Gastrocnemius medialis (tissue), 4 donors: ENCODE measurements around the gene ZNF300. TPM values are rescaled to one million over a fixed set of nuclear protein-coding genes. Genes with fewer than 3 reads are reported as not detected.

Source experiments
- ATAC-seq, 2 donors: fragments of 150-250 bp; one replicate each; pipeline ENCODE4 v1.9.1; 2016
- DNase-seq, 2 donors: peaks; one replicate each; pipeline ENCODE4 v3.0.0-alpha.2; 2019
- H3K27ac ChIP-seq, 4 donors: fragments of 200-600 bp; sonication (generic); 1 replicate in 1 of 4; 2 replicates in 3 of 4; pipeline ENCODE4 v1.5.1; 2016 to 2018; ENCODE audit warnings: mild to moderate bottlenecking in 2 of 4, moderate library complexity in 1 of 4
- H3K27me3 ChIP-seq, 3 donors: fragments of 200-600 bp; sonication (generic) in 2 of 3; 1 replicate in 1 of 3; 2 replicates in 2 of 3; pipeline versions ENCODE4 v1.5.1 to v1.6.0; 2016 to 2019; ENCODE audit warnings: mild to moderate bottlenecking in 1 of 3, moderate library complexity in 1 of 3
- H3K36me3 ChIP-seq, 2 donors: fragments of 200-600 bp; sonication (generic) in 1 of 2; one replicate each; pipeline ENCODE4 v1.5.1; 2017 to 2018
- H3K4me1 ChIP-seq, 2 donors: fragments of 200-600 bp; sonication (generic) in 1 of 2; one replicate each; pipeline ENCODE4 v1.5.1; 2016 to 2017; ENCODE audit warnings: mild to moderate bottlenecking in 2 of 2
- H3K4me3 ChIP-seq, 4 donors: fragments of 200-600 bp; sonication (generic) in 3 of 4; 1 replicate in 1 of 4; 2 replicates in 3 of 4; pipeline ENCODE4 v1.5.1; 2016 to 2019; ENCODE audit warnings: mild to moderate bottlenecking in 2 of 4
- H3K9me3 ChIP-seq, 3 donors: fragments of 200-600 bp; sonication (generic) in 2 of 3; 1 replicate in 1 of 3; 2 replicates in 2 of 3; pipeline ENCODE4 v1.5.1; 2016 to 2019
- POLR2A ChIP-seq, 2 donors: fragments of 450-650 bp; IDR thresholded peaks; one replicate each; pipeline ENCODE4 v1.6.1; 2017; ENCODE audit warnings: antibody characterized with exemption in 2 of 2, mild to moderate bottlenecking in 2 of 2, moderate library complexity in 2 of 2
- in situ Hi-C, 4 donors: fragments of 200-750 bp; cut with MboI; loops; one replicate each; pipeline versions ENCODE4 v1.15.0 to v1.8.0; 2017; ENCODE audit warnings: low sequenced_read_pairs in 4 of 4
- intact Hi-C: fragments of 100-400 bp; cut with DNase I; formaldehyde crosslinking; loops from one replicate; pipeline ENCODE4 v1.15.1; 2023; ENCODE audit warnings: low total_unique reads
- total RNA-seq, 4 donors: library from RNA; depleted of rRNA; stranded (reverse); fragments of >200 nt; gene quantifications; one replicate each; pipeline versions ENCODE4 v1.1.0 to v1.2.3, GENCODE V29; 2016
- TF ChIP-seq, protein P1 (sequence below), 5 experiments: fragments of 450-650 bp in 3 of 5; fragments of 200-600 bp in 2 of 5; sonication (generic) in 2 of 5; IDR thresholded peaks in 4 of 5; conservative IDR thresholded peaks in 1 of 5; 1 replicate in 4 of 5; 2 replicates in 1 of 5; pipeline ENCODE4 v1.5.1; 2016 to 2019; ENCODE audit warnings: antibody characterized with exemption in 5 of 5, mild to moderate bottlenecking in 3 of 5, moderate library complexity in 3 of 5

ZNF300 gene
- total RNA-seq: under 1 TPM; 0.07 to 0.36 (median 0.25) TPM

DNA sequence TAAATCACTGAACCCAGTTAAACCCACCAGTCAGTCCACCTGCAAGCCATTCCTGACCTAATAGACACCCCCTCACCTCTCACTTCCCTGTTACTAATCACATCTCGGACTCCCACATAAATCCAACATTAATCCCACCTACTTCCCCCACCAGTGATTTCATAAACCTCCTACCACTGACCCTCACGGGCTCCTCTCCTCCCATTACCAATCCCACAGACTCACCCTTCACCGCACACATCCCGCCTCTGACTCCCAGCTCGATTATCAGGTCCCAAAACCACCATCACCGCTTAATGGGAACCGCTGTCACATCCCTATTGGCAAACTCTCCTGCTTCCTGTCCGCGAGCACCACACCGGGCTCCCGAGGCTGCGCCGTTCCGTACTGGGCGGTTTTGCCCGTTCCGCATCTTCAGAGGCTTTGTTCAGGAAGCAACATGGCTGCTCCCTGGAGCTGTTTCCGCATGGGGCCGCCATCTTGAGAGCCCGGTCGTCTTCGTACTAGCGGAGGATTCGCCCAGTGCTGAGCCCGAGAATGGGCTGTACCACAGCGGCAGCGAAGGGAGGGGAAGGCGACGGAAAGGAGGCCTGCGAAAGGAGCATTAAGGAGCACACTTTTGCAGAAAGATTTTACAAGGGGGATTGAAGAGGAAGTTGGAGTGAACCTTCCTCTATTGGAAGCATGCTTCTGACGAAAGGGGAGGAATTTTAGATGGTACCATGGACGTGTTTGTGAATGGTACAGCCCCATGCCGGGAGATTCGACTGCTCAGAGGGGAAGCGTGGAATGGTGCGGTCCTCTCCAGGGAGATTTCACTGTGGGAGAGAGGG is at the start of gene ZNF300:
Gene ZNF300 (minus strand): TSS at position 502 of the 833 bp plus-strand sequence. CDS start 1,825 bp downstream, outside the sequence.
- in situ Hi-C loops (no loop called here), intact Hi-C loops (no loop called here)
- Histone ChIP-seq H3K27me3 (no peaks in the 10 kb centered on the region), H3K27ac (peak within 1 kb of the TSS; percentile 18 to 70 (median 34)), H3K9me3 (peaks cover 0 to 21% (median 4%) of the 10 kb centered on the region in 3 donors), H3K4me1 (peaks cover 0 to 2% of the 10 kb centered on the region in 2 donors), H3K36me3 (peaks cover 0 to 16% of the 10 kb centered on the region in 2 donors), H3K4me3 (peak within 1 kb of the TSS; percentile 47 to 65 (median 52))
- peak; percentile 90 to 98 for ATAC-seq
- peak; percentile 39 to 63 for DNase-seq
- TF ChIP-seq, protein P1, sequence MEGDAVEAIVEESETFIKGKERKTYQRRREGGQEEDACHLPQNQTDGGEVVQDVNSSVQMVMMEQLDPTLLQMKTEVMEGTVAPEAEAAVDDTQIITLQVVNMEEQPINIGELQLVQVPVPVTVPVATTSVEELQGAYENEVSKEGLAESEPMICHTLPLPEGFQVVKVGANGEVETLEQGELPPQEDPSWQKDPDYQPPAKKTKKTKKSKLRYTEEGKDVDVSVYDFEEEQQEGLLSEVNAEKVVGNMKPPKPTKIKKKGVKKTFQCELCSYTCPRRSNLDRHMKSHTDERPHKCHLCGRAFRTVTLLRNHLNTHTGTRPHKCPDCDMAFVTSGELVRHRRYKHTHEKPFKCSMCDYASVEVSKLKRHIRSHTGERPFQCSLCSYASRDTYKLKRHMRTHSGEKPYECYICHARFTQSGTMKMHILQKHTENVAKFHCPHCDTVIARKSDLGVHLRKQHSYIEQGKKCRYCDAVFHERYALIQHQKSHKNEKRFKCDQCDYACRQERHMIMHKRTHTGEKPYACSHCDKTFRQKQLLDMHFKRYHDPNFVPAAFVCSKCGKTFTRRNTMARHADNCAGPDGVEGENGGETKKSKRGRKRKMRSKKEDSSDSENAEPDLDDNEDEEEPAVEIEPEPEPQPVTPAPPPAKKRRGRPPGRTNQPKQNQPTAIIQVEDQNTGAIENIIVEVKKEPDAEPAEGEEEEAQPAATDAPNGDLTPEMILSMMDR (IDR thresholded peaks at IDR 0.05 in 4 of 5, conservative IDR thresholded peaks at IDR 0.05 in 1 of 5): no peak
- TF ChIP-seq POLR2A (IDR thresholded peaks at IDR 0.05): no peak

GRCh38 chr5:150948539-150948938 is 43.8 kb upstream of the ZNF300 start:
- no peak overlapping the region for H3K27ac ChIP-seq
- intact Hi-C loops: no loop called here
- no peaks in the 10 kb centered on the region for H3K27me3 ChIP-seq
- in situ Hi-C loops: no loop called here
- H3K4me3 ChIP-seq: no peak overlapping the region
- DNase-seq: no peak
- H3K36me3 ChIP-seq: peaks cover 0 to 4% of the 10 kb centered on the region in 2 donors
- H3K9me3 ChIP-seq: peaks cover 0 to 23% (median 0%) of the 10 kb centered on the region in 3 donors
- no peak for ATAC-seq
- no peak for TF ChIP-seq POLR2A (IDR thresholded peaks at IDR 0.05)
- TF ChIP-seq, protein P1 (IDR thresholded peaks at IDR 0.05 in 4 of 5, conservative IDR thresholded peaks at IDR 0.05 in 1 of 5): no peak
- no peaks in the 10 kb centered on the region for H3K4me1 ChIP-seq

DNA sequence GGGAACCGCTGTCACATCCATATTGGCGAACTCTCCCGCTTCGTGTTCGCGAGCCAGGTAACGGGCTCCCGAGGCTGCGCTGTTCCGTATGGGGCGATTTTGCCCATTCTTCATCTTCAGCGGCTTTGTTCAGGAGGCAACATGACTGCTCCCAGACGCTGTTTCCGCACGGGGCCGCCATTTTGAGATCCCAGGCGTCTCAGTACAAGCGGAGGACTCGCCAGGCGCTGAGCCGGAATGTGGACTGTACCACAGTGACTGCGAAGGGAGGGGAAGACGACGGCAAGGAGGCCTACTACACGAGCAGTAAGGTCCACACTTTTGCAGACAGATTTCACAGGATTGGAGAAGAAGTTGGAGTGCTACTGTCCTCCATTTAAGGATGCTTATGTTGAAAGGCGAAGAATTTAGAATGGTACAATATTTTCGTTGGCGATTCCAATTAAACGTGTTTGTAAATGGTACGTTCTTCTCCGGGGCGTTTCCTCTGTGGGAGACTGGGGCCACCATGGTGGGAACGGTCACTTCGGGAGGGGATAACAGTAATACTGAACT is 41.6 kb upstream of the ZNF300 start:
- in situ Hi-C loops (no loop called here), intact Hi-C loops (no loop called here)
- peaks cover 0 to 42% (median 0%) of the 10 kb centered on the region in 3 donors for H3K9me3 ChIP-seq
- peak; percentile 53 to 77 for DNase-seq
- H3K27ac ChIP-seq: peak overlapping the region; percentile 70 to 83 (median 76)
- no peak for TF ChIP-seq POLR2A (IDR thresholded peaks at IDR 0.05)
- TF ChIP-seq, protein P1 (IDR thresholded peaks at IDR 0.05 in 4 of 5, conservative IDR thresholded peaks at IDR 0.05 in 1 of 5): no peak
- H3K4me3 ChIP-seq: peak overlapping the region; percentile 64 to 73 (median 70)
- ATAC-seq: peak; percentile 78 to 97
- H3K4me1 ChIP-seq: no peaks in the 10 kb centered on the region
- H3K27me3 ChIP-seq: no peaks in the 10 kb centered on the region
- H3K36me3 ChIP-seq: peaks cover 0 to 23% of the 10 kb centered on the region in 2 donors

DNA sequence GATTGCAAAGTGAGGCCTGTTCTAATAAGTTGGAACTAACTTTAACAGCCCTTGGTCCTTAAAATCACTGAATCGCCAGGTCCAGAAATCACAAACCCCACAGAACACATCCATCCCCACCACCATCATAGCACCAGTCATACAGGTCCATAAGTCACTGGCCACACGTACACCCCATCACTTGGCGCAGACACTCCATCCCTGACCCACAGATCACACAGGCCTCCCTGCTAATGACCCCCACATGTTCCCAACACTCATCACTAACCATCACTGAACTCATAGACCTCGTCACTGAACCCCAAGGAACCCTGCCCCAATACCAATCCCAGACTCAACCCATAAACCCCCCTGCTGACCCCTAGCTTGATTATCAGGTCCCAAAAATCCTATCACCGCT is 41.2 kb upstream of the ZNF300 start:
- DNase-seq: no peak
- peak overlapping the region; percentile 64 to 73 (median 70) for H3K4me3 ChIP-seq
- in situ Hi-C loops: no loop called here
- H3K4me1 ChIP-seq: no peaks in the 10 kb centered on the region
- TF ChIP-seq, protein P1 (IDR thresholded peaks at IDR 0.05 in 4 of 5, conservative IDR thresholded peaks at IDR 0.05 in 1 of 5): no peak
- no peak for TF ChIP-seq POLR2A (IDR thresholded peaks at IDR 0.05)
- H3K27ac ChIP-seq: peak overlapping the region; percentile 70 to 83 (median 76)
- peak in 1 of 2 donors; percentile 35 for ATAC-seq
- peaks cover 0 to 28% of the 10 kb centered on the region in 2 donors for H3K36me3 ChIP-seq
- intact Hi-C loops: no loop called here
- H3K9me3 ChIP-seq: peaks cover 0 to 43% (median 3%) of the 10 kb centered on the region in 3 donors
- H3K27me3 ChIP-seq: no peaks in the 10 kb centered on the region
